GM19452 (cell line): ENCODE measurements around the gene CMC4.
A peak's percentile ranks its signal among the peaks of the same experiment; 100 is the strongest.

Experiments used
- ATAC-seq: cut with Tn5 transposase; IDR thresholded peaks from one replicate; pipeline ENCODE4 v1.9.1; 2021; ENCODE audit not compliant: unreplicated experiment

The CMC4 gene

GRCh38 chrX:155054255-155054654 lies 16.7 kb downstream of the CMC4 start:
- no peak for ATAC-seq

GRCh38 chrX:155053656-155054055 lies 17.3 kb downstream of the CMC4 start:
- no peak for ATAC-seq

GRCh38 chrX:155052738-155053498 lies 18.0 kb downstream of the CMC4 start:
- ATAC-seq, result no peak

GRCh38 chrX:155048977-155049619 lies 21.8 kb downstream of the CMC4 start:
- ATAC-seq, result no peak

- ATAC-seq, result no peak
Observed at GRCh38 chrX:155046811-155047528, 24.0 kb downstream of the CMC4 start.

- no peak for ATAC-seq
Observed at GRCh38 chrX:155046129-155046810, 24.7 kb downstream of the CMC4 start.

GRCh38 chrX:155035688-155036087 lies 35.2 kb downstream of the CMC4 start:
- no peak for ATAC-seq

- no peak for ATAC-seq
Observed at GRCh38 chrX:155031657-155032056, 39.3 kb downstream of the CMC4 start.

GRCh38 chrX:155028877-155029291 lies 42.1 kb downstream of the CMC4 start:
- ATAC-seq, result no peak

- no peak for ATAC-seq
Observed at GRCh38 chrX:155028129-155028528, 42.8 kb downstream of the CMC4 start.

GRCh38 chrX:155027509-155028066 lies 43.3 kb downstream of the CMC4 start:
- ATAC-seq, result no peak

GRCh38 chrX:155026727-155027508 lies 44.0 kb downstream of the CMC4 start, which contains the start of gene FUNDC2:
Gene FUNDC2, plus strand, starts transcription at chrX:155026844. Its CDS starts 95 bp downstream, at chrX:155026939.
- peak; percentile 91 for ATAC-seq

- no peak for ATAC-seq
Observed at GRCh38 chrX:155026420-155026726, 44.6 kb downstream of the CMC4 start.

- no peak for ATAC-seq
Observed at GRCh38 chrX:155023907-155024833, 46.8 kb downstream of the CMC4 start.

- no peak for ATAC-seq
Observed at GRCh38 chrX:155022585-155022984, 48.4 kb downstream of the CMC4 start, which contains the start of gene F8. Gene F8, minus strand, starts transcription at chrX:155022723. Its CDS starts 171 bp downstream, at chrX:155022552.

- no peak for ATAC-seq
Observed at GRCh38 chrX:155020591-155020990, 50.3 kb downstream of the CMC4 start.
